ENCODE results near the gene YBX2.

YBX2 gene

DNA sequence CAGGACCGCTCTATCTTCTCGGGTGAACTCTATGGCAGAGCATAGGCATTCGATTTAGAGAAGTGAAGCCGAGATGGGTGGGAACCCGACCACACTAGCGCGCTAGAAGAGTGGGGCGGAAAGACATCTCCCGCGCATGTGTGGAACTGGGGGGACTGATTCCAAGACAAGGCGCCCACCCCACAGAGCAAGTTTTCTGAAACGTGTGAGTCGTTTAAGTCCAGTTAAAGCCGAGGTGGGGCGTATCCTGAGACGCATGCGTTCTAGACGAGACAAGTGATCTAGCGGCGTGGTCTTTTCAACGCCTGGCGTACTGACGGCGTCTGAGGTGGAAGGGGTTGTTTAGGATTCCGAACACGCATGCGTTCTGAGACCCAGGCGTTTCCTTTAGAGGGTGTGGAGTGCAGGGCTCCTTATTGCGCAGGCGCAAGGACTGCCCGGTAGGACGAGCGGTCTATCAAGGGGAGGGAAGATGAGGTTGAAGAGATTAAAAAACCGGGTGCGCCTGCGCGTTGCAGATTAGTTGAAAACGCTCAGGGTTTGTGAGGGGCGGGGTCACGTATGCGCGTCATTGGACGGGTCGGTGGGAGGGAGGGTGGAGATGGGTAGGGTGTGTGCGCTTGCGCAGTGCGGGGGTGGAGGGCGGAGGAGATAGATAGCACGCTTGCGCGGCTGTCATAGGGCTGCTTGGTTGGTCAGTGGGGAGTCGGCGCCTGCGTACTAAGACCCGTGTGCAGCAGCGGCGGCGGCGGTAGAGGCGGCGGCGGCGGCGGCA is 12.7 kb upstream of the YBX2 start, which contains the start of gene EIF5A:
Gene EIF5A (plus strand): TSS at position 718 of the 775 bp plus-strand sequence. CDS start 2,008 bp downstream, outside the sequence.
- CTCF ChIA-PET = no interaction called here
- peak; percentile 97 for DNase-seq (ENCODE audit: extremely low spot score)
- POLR2A ChIA-PET = no interaction called here
- TF ChIP-seq, protein P1, sequence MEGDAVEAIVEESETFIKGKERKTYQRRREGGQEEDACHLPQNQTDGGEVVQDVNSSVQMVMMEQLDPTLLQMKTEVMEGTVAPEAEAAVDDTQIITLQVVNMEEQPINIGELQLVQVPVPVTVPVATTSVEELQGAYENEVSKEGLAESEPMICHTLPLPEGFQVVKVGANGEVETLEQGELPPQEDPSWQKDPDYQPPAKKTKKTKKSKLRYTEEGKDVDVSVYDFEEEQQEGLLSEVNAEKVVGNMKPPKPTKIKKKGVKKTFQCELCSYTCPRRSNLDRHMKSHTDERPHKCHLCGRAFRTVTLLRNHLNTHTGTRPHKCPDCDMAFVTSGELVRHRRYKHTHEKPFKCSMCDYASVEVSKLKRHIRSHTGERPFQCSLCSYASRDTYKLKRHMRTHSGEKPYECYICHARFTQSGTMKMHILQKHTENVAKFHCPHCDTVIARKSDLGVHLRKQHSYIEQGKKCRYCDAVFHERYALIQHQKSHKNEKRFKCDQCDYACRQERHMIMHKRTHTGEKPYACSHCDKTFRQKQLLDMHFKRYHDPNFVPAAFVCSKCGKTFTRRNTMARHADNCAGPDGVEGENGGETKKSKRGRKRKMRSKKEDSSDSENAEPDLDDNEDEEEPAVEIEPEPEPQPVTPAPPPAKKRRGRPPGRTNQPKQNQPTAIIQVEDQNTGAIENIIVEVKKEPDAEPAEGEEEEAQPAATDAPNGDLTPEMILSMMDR (IDR thresholded peaks at IDR 0.05; ENCODE audit: control extremely low read depth, extremely low read depth, low read depth, missing control alignments) = no peak

DNA sequence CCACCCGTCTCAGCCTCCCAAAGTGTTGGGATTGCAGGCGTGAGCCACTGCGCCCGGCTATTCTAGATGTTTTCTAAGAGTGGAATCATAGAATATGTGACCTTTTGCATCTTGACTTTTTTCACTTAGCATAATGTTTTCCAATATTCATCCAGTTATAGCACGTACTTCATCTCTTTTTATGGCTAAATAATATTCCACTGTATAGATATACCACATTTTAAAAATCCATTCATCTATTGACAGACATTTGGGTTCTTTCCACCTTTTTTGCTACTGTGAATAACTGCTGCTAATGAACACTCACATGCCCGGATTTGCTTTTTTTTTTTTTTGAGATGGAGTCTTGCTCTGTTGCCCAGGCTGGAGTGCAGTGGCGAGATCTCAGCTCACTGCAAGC is 9.7 kb upstream of the YBX2 start:
- TF ChIP-seq, protein P1 (IDR thresholded peaks at IDR 0.05; ENCODE audit: control extremely low read depth, extremely low read depth, low read depth, missing control alignments) = no peak
- DNase-seq (ENCODE audit: extremely low spot score) = no peak
- POLR2A ChIA-PET = no interaction called here
- CTCF ChIA-PET = interaction anchor here (1.6 to 2.4 kb wide), 3 partner anchors 8 to 23 kb away, joined by 3 to 19 read pairs (median 4); partner anchors contain the start of gene SLC2A4

DNA sequence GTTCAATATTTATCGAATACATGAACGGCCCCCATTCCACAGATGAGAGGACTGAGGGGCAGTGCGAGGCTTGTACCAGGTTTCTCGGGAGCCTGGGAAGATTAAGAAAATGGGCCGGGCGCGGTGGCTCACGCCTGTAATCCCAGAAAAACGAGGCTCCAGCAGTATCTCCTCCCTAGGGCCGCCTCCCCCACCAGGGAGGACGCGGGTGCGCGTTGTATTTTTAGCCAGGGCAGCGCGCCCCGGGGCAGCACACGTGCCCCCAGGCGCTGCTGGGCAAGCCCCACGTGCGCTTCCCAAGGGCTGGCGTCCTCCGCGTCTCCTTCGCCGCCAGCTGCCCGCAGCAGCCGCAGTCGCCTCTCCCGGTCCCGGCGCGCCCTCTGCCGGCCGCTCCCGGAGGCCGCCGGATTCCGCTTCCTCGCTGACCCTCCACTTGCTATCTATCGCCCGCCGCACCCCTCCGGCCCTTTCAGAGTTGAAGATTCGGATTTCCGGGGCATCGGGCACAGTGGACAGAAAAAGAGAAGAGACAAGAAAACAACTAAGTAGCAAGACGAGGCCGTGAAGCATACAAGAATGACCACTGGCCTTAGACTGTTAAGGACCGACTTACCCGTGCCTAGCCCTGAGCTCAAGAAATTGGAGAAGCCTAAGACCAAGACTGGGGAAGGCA is 1.9 kb upstream of the YBX2 start:
- ChIA-PET CTCF (interaction anchor here (0.7 to 2.2 kb wide), 44 partner anchors 9 to 636 kb away, joined by 3 to 80 read pairs (median 4); partner anchors contain the start of genes ACADVL, ACAP1, CLDN7 and CTDNEP1), POLR2A (no interaction called here)
- DNase-seq (ENCODE audit: extremely low spot score) = peak; percentile 87
- TF ChIP-seq, protein P1 (IDR thresholded peaks at IDR 0.05; ENCODE audit: control extremely low read depth, extremely low read depth, low read depth, missing control alignments) = peak; percentile 93

DNA sequence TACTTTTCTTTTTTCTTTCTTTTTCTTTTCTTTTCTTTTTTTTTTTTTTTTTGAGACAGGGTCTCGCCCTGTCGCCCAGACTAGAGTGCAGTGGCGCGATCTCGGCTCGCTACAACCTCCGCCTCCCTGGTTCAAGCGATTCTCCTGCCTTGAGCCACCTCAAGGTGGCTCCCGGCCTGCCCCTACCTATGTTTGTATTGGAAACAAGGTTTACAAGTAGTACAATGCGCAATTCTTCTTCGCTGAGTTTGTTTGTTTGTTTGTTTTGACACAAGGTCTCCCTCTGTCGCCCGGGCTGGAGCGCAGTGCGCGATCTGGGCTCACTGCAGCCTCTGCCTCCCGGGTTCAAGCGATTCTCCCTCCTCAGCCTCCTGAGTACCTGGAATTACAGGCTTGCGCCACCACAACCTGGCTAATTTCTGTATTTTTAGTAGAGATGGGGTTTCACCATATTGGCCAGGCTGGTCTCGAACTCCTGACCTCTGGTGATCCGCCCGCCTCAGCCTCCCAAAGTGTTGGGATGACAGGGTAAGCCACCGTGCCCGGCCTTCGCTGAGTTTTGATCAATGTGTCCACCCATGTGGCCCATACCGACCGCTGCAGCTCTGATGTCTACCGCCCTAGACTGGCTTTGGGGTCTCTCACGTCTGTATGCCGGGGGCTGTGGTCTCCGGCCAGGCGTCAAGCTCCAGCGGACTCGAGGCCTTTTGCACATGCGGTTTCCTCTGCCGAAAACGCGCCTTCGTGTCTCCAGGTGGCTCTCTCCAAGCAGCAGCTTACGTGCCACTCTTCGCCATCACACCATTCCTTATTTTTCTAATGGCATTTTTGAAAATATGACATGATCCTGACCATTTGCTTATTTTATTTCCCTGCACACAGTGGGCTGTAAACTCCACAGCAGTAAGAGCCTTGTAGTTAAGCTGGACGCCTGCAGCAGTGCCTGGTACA is 1.1 kb upstream of the YBX2 start:
- CTCF ChIA-PET = interaction anchor here (0.9 to 2.2 kb wide), 36 partner anchors 10 to 637 kb away, joined by 3 to 80 read pairs (median 5); partner anchors contain the start of genes ACADVL, CLDN7, CTDNEP1 and DLG4
- POLR2A ChIA-PET = no interaction called here
- TF ChIP-seq, protein P1 (IDR thresholded peaks at IDR 0.05; ENCODE audit: control extremely low read depth, extremely low read depth, low read depth, missing control alignments) = no peak
- no peak for DNase-seq (ENCODE audit: extremely low spot score)

DNA sequence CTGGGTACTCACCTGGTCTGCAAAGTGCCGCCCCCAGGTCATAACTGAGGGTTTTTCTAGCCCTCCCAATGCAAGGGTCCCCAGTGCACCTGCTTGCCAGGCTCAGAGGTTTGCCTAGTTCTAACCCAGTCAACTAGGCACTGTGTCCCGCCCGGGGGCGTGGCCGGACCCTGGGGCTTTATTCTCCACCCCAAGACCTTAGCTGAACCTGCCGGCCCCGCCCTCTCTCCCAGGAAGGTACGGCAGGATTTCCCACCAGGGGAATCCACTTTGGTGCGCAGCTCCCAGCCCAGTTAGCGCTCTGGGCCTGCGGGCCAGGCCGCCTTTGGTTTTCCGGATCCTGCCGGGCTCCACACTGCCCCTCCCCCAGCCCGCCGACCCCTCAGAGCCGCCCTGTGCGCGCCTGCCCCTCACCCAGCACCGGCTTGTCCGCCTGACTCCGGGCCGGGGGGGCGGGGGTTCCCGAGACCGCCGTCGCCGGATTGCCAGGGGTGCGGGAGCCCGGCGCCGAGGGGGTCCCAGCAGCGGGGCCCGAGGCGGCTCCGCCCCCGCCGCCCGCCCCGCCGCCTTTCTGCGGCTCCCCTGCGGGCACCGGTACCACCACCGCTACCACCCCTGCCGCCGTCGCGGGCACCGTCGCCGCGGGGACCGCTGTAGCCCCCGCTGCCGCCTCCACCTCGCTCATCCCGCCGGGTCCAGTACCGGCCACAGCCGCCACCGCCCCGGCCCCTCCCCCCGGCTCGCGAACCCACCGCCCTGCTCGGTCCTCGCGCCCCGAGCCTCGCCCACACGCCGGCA is 424 bp downstream of the YBX2 start:
- POLR2A ChIA-PET = interaction anchor here (0.6 kb wide), 1 partner anchor 9 kb away, joined by 3 read pairs; no protein-coding TSS in a partner anchor
- CTCF ChIA-PET = interaction anchor here (0.9 to 3.4 kb wide), 2 partner anchors 8 to 11 kb away, joined by 3 to 20 read pairs; partner anchors contain the start of gene SLC2A4
- DNase-seq (ENCODE audit: extremely low spot score) = no peak
- TF ChIP-seq, protein P1 (IDR thresholded peaks at IDR 0.05; ENCODE audit: control extremely low read depth, extremely low read depth, low read depth, missing control alignments) = no peak
